Activated T-helper 2 cell treated with anti-CD3 and anti-CD28 coated beads, Interferon-gamma antibody, Interleukin-2, Interleukin-4, amounts not matched to agents 10 μg/mL and 5 μg/mL and 100 μg/mL, durations not matched to agents 14 hours and 24 hours and 36 hours (primary cell): Measurements from ENCODE around the gene NOX4. TPM values are rescaled to one million over a fixed set of nuclear protein-coding genes. Genes with fewer than 3 reads are reported as not detected.
"Not testable (repeated sequence)": the region's sequence is repeated elsewhere in the genome, so short reads cannot be mapped to it uniquely, and the experiment has no call there.

ENCODE experiments used
- DNase-seq: peaks from one replicate; pipeline ENCODE4 v3.0.0; 2021; ENCODE audit warnings: low spot score
- H3K27ac Mint-ChIP-seq: one replicate; pipeline ENCODE4 v1.8.0; 2021; ENCODE audit warnings: mixed read lengths
- H3K27me3 Mint-ChIP-seq: one replicate; pipeline ENCODE4 v1.8.0; 2021; ENCODE audit warnings: low read depth, mixed read lengths
- H3K36me3 Mint-ChIP-seq: one replicate; pipeline ENCODE4 v1.8.0; 2021; ENCODE audit warnings: low read depth, mixed read lengths
- H3K4me1 Mint-ChIP-seq: one replicate; pipeline ENCODE4 v1.8.0; 2021; ENCODE audit warnings: low read depth, mixed read lengths
- H3K4me3 Mint-ChIP-seq: one replicate; pipeline ENCODE4 v1.8.0; 2021; ENCODE audit warnings: low read depth, mild to moderate bottlenecking, moderate library complexity, mixed read lengths
- H3K9me3 Mint-ChIP-seq: one replicate; pipeline ENCODE4 v1.8.0; 2021; ENCODE audit warnings: mixed read lengths
- intact Hi-C: fragments of 100-400 bp; cut with micrococcal nuclease; formaldehyde crosslinking; loops from one replicate; pipeline ENCODE4 v1.15.1; 2023
- total RNA-seq: library from RNA; stranded (reverse); gene quantifications from 2 replicates; pipeline ENCODE4 v1.2.3, GENCODE V29; 2022

The NOX4 gene
- total RNA-seq, 1 donor from 2014 or later, result not detected

DNA sequence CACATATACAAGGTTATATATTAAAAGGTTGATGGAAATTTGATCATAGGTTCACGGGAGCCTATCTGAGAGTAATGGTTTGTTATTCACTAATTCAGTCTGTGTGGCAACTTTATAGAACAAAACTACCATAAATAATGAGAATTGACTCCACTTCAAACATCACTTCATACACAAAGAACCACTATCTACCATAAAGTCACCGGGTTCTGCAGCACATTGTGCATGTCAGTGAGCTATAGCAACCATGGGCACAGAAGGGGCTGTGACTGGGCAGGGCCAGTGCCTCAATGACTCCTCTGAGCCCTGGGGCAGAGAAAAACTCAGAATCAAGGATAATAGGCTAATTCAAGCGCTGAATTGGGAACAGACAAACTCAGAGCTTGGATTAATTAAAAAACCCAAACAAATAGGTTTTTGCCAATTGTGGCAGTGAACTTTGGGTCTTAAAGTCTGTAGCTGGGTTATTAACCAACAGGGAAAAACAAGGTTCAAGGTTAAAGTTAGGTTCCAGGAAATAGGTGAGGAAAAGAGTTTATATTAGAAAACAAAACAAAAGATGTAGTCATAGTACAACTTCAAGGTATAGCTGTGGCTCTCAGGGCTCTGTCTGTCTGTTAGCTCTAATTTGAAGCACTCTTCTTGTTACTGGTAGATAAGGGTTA is 181.7 kb downstream of the NOX4 start:
- intact Hi-C loops, H3K36me3 Mint-ChIP-seq, H3K4me1 Mint-ChIP-seq, H3K9me3 Mint-ChIP-seq, H3K27ac Mint-ChIP-seq, H3K4me3 Mint-ChIP-seq, DNase-seq, H3K27me3 Mint-ChIP-seq: not testable (repeated sequence)

DNA sequence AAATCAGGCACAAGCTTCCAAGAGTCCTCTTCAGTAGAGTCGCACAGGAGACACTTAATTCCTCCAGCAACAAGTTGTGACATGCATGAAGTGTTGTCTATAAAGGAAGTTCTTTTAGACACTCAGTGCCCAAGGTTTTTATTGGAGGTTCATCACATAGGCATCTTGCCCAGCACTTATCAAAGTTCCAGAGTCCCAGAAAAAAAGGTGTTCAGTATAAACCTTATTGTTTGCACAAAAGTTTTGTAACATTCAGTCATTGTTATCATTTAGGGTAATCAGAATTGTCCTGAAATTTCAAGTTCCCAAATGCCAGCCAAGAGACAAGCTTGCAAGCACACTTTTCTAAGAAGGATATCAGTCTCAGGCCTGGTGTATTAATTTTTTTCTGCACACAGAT is 182.9 kb downstream of the NOX4 start:
- H3K4me1 Mint-ChIP-seq, H3K4me3 Mint-ChIP-seq, intact Hi-C loops, H3K9me3 Mint-ChIP-seq, H3K27ac Mint-ChIP-seq, H3K27me3 Mint-ChIP-seq, DNase-seq, H3K36me3 Mint-ChIP-seq: not testable (repeated sequence)

DNA sequence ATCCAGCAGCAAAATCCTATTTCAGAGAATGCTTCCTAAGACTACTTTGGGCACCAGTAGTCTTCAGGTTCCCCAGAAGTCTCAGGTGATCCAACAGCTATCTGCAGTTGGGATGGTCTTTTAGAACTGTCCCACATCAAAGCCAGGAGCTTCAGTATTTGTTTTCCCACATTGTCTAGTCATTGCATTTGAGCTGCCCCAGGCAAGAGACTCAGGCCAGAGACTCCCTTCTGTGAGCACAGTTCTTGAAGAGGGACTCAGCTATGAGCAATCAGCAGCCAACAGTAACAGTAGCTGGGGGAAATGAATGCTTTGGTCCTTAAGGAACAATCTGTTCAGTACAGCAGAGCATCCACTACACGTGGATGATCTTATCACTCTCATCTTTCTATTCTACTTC is 188.1 kb downstream of the NOX4 start:
- H3K9me3 Mint-ChIP-seq, H3K27ac Mint-ChIP-seq, H3K27me3 Mint-ChIP-seq, DNase-seq, H3K36me3 Mint-ChIP-seq, H3K4me1 Mint-ChIP-seq, H3K4me3 Mint-ChIP-seq, intact Hi-C loops: not testable (repeated sequence)

DNA sequence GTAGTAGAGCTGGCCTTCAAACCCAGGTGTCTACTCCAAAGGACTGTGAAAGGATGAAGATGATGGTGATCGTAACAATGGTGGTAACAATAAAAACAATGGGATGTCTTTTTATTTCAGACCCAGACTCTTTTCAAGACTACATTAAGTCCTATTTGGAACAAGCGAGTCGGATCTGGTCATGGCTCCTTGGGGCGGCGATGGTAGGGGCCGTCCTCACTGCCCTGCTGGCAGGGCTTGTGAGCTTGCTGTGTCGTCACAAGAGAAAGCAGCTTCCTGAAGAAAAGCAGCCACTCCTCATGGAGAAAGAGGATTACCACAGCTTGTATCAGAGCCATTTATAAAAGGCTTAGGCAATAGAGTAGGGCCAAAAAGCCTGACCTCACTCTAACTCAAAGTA is 196.2 kb downstream of the NOX4 start:
- H3K9me3 Mint-ChIP-seq, H3K27ac Mint-ChIP-seq, H3K4me3 Mint-ChIP-seq, H3K36me3 Mint-ChIP-seq, DNase-seq, intact Hi-C loops, H3K4me1 Mint-ChIP-seq, H3K27me3 Mint-ChIP-seq: not testable (repeated sequence)

DNA sequence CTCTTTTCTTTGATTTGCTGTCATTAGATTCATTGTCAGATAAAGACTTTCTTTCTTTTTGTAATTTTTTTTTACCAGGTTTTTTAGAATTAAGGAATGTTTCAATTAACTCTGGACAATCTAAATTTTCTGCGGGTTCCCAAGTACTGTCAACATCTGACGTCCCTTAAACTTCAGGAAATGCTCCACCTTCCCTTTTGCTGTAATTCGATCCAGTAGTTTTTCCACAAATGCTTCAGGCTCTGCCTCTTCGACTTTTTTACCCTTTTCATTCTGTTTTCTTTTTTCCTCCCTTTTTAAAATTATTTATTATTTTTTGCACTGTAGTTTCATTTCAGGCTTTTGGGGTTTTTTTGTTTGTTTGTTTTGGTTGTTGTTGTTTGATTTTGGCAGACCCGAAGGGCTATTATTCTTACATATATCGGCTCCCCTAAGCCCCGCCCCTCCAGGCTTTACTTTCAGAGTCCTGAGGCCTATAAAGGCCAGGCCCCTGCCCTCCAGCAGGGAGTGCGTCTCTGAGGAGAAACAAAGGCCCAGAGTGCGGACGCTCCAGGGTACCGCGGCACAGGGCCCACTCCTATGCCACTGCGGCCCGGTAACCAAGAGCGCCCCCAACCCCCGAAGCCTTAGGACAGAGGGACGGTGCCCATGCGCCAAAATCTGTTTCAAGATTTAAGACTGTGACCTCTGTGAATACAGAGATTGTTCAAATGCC is 197.1 kb downstream of the NOX4 start:
- H3K4me1 Mint-ChIP-seq, result no peaks in the 10 kb centered on the region
- H3K9me3 Mint-ChIP-seq, result no peaks in the 10 kb centered on the region
- no peak for DNase-seq
- no peak overlapping the region for H3K4me3 Mint-ChIP-seq
- H3K27ac Mint-ChIP-seq, result no peak overlapping the region
- H3K27me3 Mint-ChIP-seq, result no peaks in the 10 kb centered on the region
- intact Hi-C loops, result no loop called here
- no peaks in the 10 kb centered on the region for H3K36me3 Mint-ChIP-seq

DNA sequence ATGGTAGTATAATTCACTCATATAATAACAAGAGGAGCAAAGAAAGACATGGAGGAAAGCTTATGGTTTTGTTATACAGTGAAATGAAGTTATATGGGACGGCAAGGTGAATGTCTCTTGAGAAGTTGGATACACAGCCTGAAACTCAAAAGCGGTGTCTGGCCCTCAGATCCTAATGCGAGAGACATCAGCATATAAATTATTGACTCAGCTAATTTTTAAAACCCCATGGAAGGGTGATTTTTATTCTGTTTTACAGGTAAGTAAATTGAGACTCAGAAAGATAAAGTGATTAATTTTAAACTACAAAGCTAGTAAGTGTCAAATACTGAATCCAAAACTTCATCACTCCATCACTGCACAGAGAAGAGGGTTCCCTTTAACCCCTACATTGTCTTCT is 203.2 kb downstream of the NOX4 start:
- H3K27me3 Mint-ChIP-seq, H3K9me3 Mint-ChIP-seq: not testable (repeated sequence)

DNA sequence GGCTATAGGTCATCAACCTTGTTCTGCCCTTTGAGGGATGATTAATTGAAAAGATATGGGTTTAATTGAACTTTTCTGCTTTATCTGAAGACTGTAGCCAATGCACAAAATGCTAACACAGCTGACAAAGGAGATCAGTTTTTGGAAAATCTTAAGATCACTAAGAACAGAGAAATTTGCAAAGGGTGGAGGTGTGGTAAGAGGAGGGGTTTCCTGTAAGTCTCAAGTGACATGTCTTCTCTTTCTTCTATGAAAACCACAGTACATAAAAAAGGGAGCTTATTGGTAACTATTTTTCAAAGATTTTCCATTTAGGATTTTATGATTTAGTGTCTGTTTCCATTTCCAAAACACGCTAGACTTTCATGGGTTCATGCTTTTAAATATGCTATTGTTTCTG is 204.6 kb downstream of the NOX4 start:
- H3K27ac Mint-ChIP-seq, DNase-seq, H3K4me1 Mint-ChIP-seq, H3K36me3 Mint-ChIP-seq, H3K4me3 Mint-ChIP-seq, intact Hi-C loops, H3K9me3 Mint-ChIP-seq, H3K27me3 Mint-ChIP-seq: not testable (repeated sequence)

More for the DNA sequence above, 203.2 kb downstream of the NOX4 start:
- H3K36me3 Mint-ChIP-seq, H3K27ac Mint-ChIP-seq, intact Hi-C loops, H3K4me1 Mint-ChIP-seq, DNase-seq, H3K4me3 Mint-ChIP-seq: not testable (repeated sequence)

DNA sequence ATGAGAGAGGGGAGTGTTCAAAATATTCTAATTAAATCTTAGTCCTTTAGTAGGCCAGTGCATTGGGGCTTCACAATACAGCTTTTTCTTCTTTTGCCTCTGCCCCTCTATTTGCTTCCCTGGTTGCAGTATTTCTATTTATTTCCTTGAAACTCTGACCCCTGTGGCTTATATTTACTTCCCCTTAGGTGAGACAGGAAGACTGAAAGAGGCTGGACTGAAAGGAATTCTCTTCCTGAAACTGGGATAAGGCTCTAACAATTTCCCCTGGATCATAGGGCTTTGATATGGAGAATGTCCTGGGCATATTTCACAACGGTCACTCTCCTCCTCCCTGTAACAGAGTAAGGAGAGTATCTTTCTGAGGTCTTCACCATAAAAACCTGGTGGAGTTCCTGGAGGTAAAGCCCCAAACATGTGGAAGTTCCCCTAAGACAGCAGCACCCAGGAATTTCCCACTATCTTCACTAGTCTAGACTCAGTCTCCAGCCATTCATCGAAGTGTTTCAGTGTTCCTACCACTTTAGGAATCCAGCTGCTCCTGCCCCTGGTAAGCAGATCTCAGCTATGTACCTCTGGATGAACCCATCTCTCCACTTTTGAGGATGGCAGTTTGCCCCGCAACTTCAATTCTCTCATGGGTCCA is 210.0 kb downstream of the NOX4 start:
- H3K27me3 Mint-ChIP-seq, intact Hi-C loops, DNase-seq, H3K4me1 Mint-ChIP-seq, H3K36me3 Mint-ChIP-seq, H3K4me3 Mint-ChIP-seq, H3K27ac Mint-ChIP-seq, H3K9me3 Mint-ChIP-seq: not testable (repeated sequence)

DNA sequence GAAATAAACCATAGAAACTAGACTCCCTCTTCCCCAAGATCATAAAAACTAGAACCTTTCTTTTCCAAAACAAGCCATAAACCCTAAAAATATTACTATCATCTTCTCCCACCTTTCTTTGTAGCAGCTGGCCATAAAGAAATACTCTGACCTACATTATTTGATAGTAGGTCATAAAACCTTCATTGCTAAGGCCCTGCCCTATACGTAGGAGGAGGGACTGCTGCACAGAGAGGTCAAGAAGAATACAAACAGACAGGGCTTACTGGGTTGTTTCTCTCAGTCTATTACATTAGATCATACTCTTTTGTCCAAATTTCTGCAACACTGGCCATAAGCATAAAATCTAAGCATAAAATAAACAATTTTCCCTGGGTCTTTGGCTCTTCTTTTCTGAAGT is 212.0 kb downstream of the NOX4 start:
- Mint-ChIP-seq H3K27ac (no peak overlapping the region), H3K36me3 (no peaks in the 10 kb centered on the region), H3K4me1 (no peaks in the 10 kb centered on the region), H3K4me3 (no peak overlapping the region), H3K27me3 (no peaks in the 10 kb centered on the region), H3K9me3 (no peaks in the 10 kb centered on the region)
- intact Hi-C loops, result no loop called here
- DNase-seq, result no peak

DNA sequence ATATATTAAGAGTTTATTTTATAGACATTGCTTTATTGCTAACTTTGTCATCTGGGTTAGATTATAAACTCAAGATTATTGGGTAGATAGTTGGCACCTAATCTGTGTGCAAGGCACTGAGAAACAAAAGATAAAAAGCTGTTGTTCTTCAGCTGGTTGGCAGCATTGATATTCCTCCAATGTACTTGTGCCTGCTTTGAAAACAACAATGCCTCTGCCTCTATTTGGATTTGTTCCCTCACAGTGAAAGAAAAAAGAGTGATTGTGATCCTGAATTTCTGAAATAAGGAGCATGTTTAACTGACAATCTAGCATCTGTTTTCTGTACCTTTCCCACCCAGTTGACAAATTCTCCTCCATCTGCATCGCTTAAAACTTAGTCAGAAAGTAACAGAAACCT is 215.2 kb downstream of the NOX4 start:
- Mint-ChIP-seq H3K36me3 (no peaks in the 10 kb centered on the region), H3K27me3 (no peaks in the 10 kb centered on the region), H3K27ac (no peak overlapping the region), H3K9me3 (no peaks in the 10 kb centered on the region), H3K4me3 (no peak overlapping the region), H3K4me1 (no peaks in the 10 kb centered on the region)
- intact Hi-C loops, result no loop called here
- DNase-seq, result no peak

Other genes starting within 250 kb of the NOX4 start
- gene TRIM77, start 218.9 kb upstream of the NOX4 start, total RNA-seq, result not detected in 2 replicates